Mesenchymal stem cell (in vitro differentiated cells and primary cell): ENCODE data around the gene AJAP1.

Source experiments
- DNase-seq: peaks from one replicate; pipeline ENCODE4 v3.0.0-alpha.2; 2013
- H2AFZ ChIP-seq: one replicate; pipeline ENCODE4 v1.6.1; 2013; ENCODE audit warnings: low read depth, mild to moderate bottlenecking, control low read depth, inconsistent platforms, low read length, moderate library complexity
- H2AK5ac ChIP-seq: 2 replicates; pipeline ENCODE4 v1.6.1; 2013; ENCODE audit warnings: low read length, moderate library complexity, mild to moderate bottlenecking, inconsistent platforms; ENCODE audit not compliant: severe bottlenecking
- H2BK120ac ChIP-seq: one replicate; pipeline ENCODE4 v1.6.1; 2013; ENCODE audit warnings: low read depth, mild to moderate bottlenecking, inconsistent platforms, low read length, moderate library complexity
- H2BK12ac ChIP-seq, 2 experiments: one replicate each; pipeline ENCODE4 v1.6.1; 2013; ENCODE audit warnings: inconsistent platforms in 2 of 2, low read length in 2 of 2, mild to moderate bottlenecking in 2 of 2, moderate library complexity in 2 of 2, control low read depth in 1 of 2
- H2BK15ac ChIP-seq: one replicate; pipeline ENCODE4 v1.6.1; 2013; ENCODE audit warnings: mild to moderate bottlenecking, low read depth, inconsistent platforms; ENCODE audit not compliant: poor library complexity, severe bottlenecking
- H2BK5ac ChIP-seq: 2 replicates; pipeline ENCODE4 v1.6.1; 2013; ENCODE audit warnings: low read depth, mild to moderate bottlenecking, low read length, control low read depth, inconsistent platforms; ENCODE audit not compliant: poor library complexity, severe bottlenecking
- H3K14ac ChIP-seq, 2 experiments: one replicate each; pipeline ENCODE4 v1.6.1; 2013; ENCODE audit warnings: inconsistent platforms in 2 of 2, low read length in 2 of 2, control low read depth in 1 of 2, mild to moderate bottlenecking in 1 of 2, moderate library complexity in 1 of 2
- H3K18ac ChIP-seq, 2 experiments: one replicate each; pipeline ENCODE4 v1.6.1; 2013; ENCODE audit warnings: inconsistent platforms in 2 of 2, low read length in 2 of 2, control low read depth in 1 of 2, low read depth in 1 of 2, mild to moderate bottlenecking in 1 of 2
- H3K23ac ChIP-seq, 2 experiments: one replicate each; pipeline ENCODE4 v1.6.1; 2013; ENCODE audit warnings: inconsistent platforms in 2 of 2, low read length in 2 of 2, mild to moderate bottlenecking in 2 of 2, moderate library complexity in 2 of 2, control low read depth in 1 of 2
- H3K27ac ChIP-seq: 2 replicates; pipeline ENCODE4 v1.5.1; 2013; ENCODE audit warnings: mild to moderate bottlenecking, moderate library complexity, low read length, control low read depth, inconsistent platforms; ENCODE audit not compliant: poor library complexity, severe bottlenecking
- H3K27me3 ChIP-seq, 2 experiments: 2 replicates each; pipeline versions ENCODE4 v1.6.1 to v1.7.0; 2013; ENCODE audit warnings: low read length in 2 of 2, mild to moderate bottlenecking in 2 of 2, moderate library complexity in 2 of 2, control low read depth in 1 of 2, inconsistent platforms in 1 of 2; ENCODE audit not compliant: control insufficient read depth in 1 of 2, insufficient read depth in 1 of 2
- H3K36me3 ChIP-seq, 2 experiments: 2 replicates each; pipeline versions ENCODE4 v1.6.1 to v1.7.0; 2013; ENCODE audit warnings: low read length in 2 of 2, control low read depth in 1 of 2, inconsistent platforms in 1 of 2, low read depth in 1 of 2, mild to moderate bottlenecking in 1 of 2; ENCODE audit not compliant: insufficient read depth in 2 of 2, control insufficient read depth in 1 of 2
- H3K4ac ChIP-seq, 2 experiments: one replicate each; pipeline ENCODE4 v1.6.1; 2013; ENCODE audit warnings: inconsistent platforms in 2 of 2, low read length in 2 of 2, mild to moderate bottlenecking in 2 of 2, moderate library complexity in 2 of 2, control low read depth in 1 of 2, low read depth in 1 of 2
- H3K4me1 ChIP-seq: 2 replicates; pipeline ENCODE4 v1.6.1; 2013; ENCODE audit warnings: low read depth, low read length, control low read depth; ENCODE audit not compliant: control insufficient read depth, insufficient read depth
- H3K4me2 ChIP-seq: 2 replicates; pipeline ENCODE4 v1.6.1; 2013; ENCODE audit warnings: low read length, mild to moderate bottlenecking, inconsistent platforms; ENCODE audit not compliant: poor library complexity, severe bottlenecking
- H3K4me3 ChIP-seq, 2 experiments: 2 replicates each; pipeline versions ENCODE4 v1.5.1 to v1.7.0; 2013; ENCODE audit warnings: low read length in 2 of 2, mild to moderate bottlenecking in 2 of 2, control low read depth in 1 of 2, low read depth in 1 of 2; ENCODE audit not compliant: insufficient read depth in 1 of 2
- H3K79me1 ChIP-seq: replicated peaks from 2 replicates; pipeline ENCODE4 v1.6.1; 2013; ENCODE audit warnings: mild to moderate bottlenecking, control low read depth, low read length, inconsistent platforms; ENCODE audit not compliant: poor library complexity, severe bottlenecking
- H3K9ac ChIP-seq: 2 replicates; pipeline ENCODE4 v1.7.0; 2013; ENCODE audit warnings: mild to moderate bottlenecking, low read length, moderate library complexity
- H3K9me3 ChIP-seq: 2 replicates; pipeline ENCODE4 v1.7.0; 2013; ENCODE audit warnings: mild to moderate bottlenecking, low read length; ENCODE audit not compliant: control insufficient read depth
- H4K8ac ChIP-seq: one replicate; pipeline ENCODE4 v1.6.1; 2013; ENCODE audit warnings: inconsistent platforms, mild to moderate bottlenecking, low read length, moderate library complexity
- H4K91ac ChIP-seq: one replicate; pipeline ENCODE4 v1.6.1; 2013; ENCODE audit warnings: mild to moderate bottlenecking, low read length, inconsistent platforms
- WGBS: methylation state at CpG from one replicate; pipeline ENCODE4 v1.1.7; 2013; ENCODE audit warnings: mixed read lengths; 5-methylcytosine and 5-hydroxymethylcytosine counted together

The AJAP1 gene

DNA sequence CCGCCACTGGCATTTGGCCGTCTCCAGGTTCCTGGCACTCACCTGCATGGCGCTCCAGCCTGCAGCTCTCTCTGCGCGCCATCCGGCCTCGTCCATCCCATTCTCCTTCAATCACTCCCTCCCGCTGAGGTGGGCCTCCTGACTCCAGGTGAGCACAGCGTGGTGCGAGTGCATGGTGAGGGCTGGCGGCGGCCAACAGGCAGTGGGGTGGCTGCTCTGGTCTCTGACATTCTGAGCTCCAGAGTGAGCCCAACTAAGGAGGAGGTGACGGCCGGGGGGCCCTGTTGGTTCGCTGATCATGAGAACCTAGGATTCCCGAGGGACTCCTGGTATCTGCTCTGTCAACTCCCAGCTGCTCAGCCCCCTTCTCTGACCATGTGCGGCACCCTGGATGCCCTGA is 130.4 kb downstream of the AJAP1 start:
- Histone ChIP-seq H3K79me1 (no peaks in the 10 kb centered on the region), H3K9ac (no peak overlapping the region), H4K8ac (no peak overlapping the region), H3K18ac (no peak overlapping the region), H3K27me3 (no peaks in the 10 kb centered on the region), H4K91ac (no peak overlapping the region), H3K9me3 (no peaks in the 10 kb centered on the region), H2AK5ac (no peak overlapping the region), H3K4me1 (no peaks in the 10 kb centered on the region), H3K4ac (no peak overlapping the region), H2BK120ac (no peak overlapping the region), H2BK5ac (no peak overlapping the region), H3K14ac (no peak overlapping the region), H3K36me3 (no peaks in the 10 kb centered on the region), H2BK12ac (no peak overlapping the region), H2BK15ac (no peak overlapping the region), H3K4me2 (no peak overlapping the region), H3K23ac (no peak overlapping the region), H3K27ac (no peak overlapping the region), H3K4me3 (no peak overlapping the region), H2AFZ (no peak overlapping the region)
- no peak for DNase-seq
- 86% methylated on average over 17 of the region's 17 CpGs for whole genome bisulfite sequencing

DNA sequence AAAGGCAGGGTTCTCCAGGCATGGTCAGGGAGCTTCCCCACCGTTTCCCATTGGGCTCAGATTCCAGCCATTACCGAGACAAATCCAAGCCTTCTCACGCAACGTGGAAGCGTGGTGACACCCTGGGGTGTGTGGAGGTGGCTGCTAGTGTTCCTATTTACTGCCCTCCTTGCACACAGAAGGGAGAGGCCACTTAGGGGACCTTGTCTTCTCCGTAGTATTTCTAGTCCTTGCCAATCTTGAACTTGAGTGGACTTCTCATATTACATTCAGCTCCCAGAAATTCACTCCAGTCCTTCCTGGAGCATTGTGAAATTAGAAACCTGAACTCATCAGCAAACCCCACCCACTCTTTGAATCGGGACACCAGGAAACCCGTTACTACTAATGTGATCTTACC is 131.6 kb downstream of the AJAP1 start:
- Histone ChIP-seq H2BK5ac (no peak overlapping the region), H2BK12ac (no peak overlapping the region), H3K79me1 (no peaks in the 10 kb centered on the region), H3K27me3 (no peaks in the 10 kb centered on the region), H3K14ac (no peak overlapping the region), H2AFZ (no peak overlapping the region), H2AK5ac (no peak overlapping the region), H3K4ac (no peak overlapping the region), H3K4me1 (no peaks in the 10 kb centered on the region), H3K4me2 (no peak overlapping the region), H3K23ac (no peak overlapping the region), H4K8ac (no peak overlapping the region), H3K27ac (no peak overlapping the region), H3K36me3 (no peaks in the 10 kb centered on the region), H3K4me3 (no peak overlapping the region), H2BK15ac (no peak overlapping the region), H3K18ac (no peak overlapping the region), H4K91ac (no peak overlapping the region), H3K9me3 (no peaks in the 10 kb centered on the region), H3K9ac (no peak overlapping the region), H2BK120ac (no peak overlapping the region)
- no peak for DNase-seq
- 78% methylated on average over 8 of the region's 8 CpGs for WGBS

DNA sequence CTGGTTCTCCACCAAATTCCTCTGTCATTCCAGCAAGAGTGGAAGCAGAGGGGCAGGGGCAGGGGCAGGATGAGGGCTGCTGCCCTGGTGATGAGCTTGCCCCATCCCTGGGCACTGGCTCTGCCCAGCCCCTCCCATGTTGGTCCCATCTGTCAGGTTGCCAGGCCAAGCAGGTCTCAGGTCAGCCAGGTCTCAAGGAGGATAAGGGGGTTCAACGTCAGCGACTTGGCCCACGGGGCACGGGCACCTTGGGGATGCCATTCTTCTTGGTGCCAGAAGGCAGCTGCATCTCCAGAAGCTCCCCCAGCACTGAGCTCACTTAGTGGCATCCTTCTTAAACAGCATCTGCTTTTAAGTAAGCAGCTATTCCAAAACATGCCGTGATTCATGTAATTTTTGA is 133.1 kb downstream of the AJAP1 start:
- H3K36me3 ChIP-seq = no peaks in the 10 kb centered on the region
- no peak overlapping the region for H4K91ac ChIP-seq
- no peaks in the 10 kb centered on the region for H3K79me1 ChIP-seq
- H3K18ac ChIP-seq = no peak overlapping the region
- no peak overlapping the region for H2BK12ac ChIP-seq
- H3K27me3 ChIP-seq = no peaks in the 10 kb centered on the region
- no peak overlapping the region for H3K27ac ChIP-seq
- WGBS = 80% methylated on average over 5 of the region's 5 CpGs
- H3K4ac ChIP-seq = no peak overlapping the region
- no peak overlapping the region for H3K4me2 ChIP-seq
- no peak overlapping the region for H2BK15ac ChIP-seq
- no peak overlapping the region for H2BK120ac ChIP-seq
- no peak overlapping the region for H3K23ac ChIP-seq
- H3K14ac ChIP-seq = no peak overlapping the region
- H3K4me3 ChIP-seq = no peak overlapping the region
- H4K8ac ChIP-seq = no peak overlapping the region
- no peaks in the 10 kb centered on the region for H3K9me3 ChIP-seq
- H3K4me1 ChIP-seq = no peaks in the 10 kb centered on the region
- no peak for DNase-seq
- H3K9ac ChIP-seq = no peak overlapping the region
- no peak overlapping the region for H2BK5ac ChIP-seq
- H2AFZ ChIP-seq = no peak overlapping the region
- H2AK5ac ChIP-seq = no peak overlapping the region

DNA sequence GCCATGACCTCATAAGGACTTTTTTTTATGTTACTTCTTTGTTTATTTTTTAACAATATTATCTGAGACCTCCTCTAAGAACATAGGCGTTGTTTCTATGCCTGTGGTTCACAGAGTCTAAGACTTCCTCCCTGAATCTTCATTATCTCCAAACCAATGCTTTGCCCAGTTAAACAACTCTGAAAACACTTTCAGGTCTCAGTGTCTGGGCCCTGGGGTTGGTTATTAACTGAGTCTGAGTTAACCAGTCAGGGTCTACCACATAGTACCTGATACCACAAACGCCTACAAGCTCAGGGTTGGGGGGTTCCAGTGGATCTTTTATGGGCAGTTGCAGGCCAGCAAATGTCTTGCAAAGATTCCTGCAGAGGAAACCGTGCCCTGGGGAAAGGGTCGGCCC is 138.2 kb downstream of the AJAP1 start:
- no peak for DNase-seq
- Histone ChIP-seq H3K18ac (no peak overlapping the region), H3K4me2 (no peak overlapping the region), H3K27ac (no peak overlapping the region), H3K9ac (no peak overlapping the region), H3K14ac (no peak overlapping the region), H4K8ac (no peak overlapping the region), H3K36me3 (no peaks in the 10 kb centered on the region), H3K27me3 (no peaks in the 10 kb centered on the region), H2AK5ac (no peak overlapping the region), H2AFZ (no peak overlapping the region), H3K4me1 (no peaks in the 10 kb centered on the region), H3K23ac (no peak overlapping the region), H3K9me3 (no peaks in the 10 kb centered on the region), H2BK120ac (no peak overlapping the region), H4K91ac (no peak overlapping the region), H3K4me3 (no peak overlapping the region), H3K79me1 (no peaks in the 10 kb centered on the region), H3K4ac (no peak overlapping the region), H2BK5ac (no peak overlapping the region), H2BK12ac (no peak overlapping the region), H2BK15ac (no peak overlapping the region)
- 53% methylated on average over 3 of the region's 4 CpGs for WGBS
